NB4 (cell line): ENCODE data around the gene ITPKA.

Experiments
- CTCF ChIP-seq: IDR thresholded peaks from one replicate; pipeline ENCODE4 v1.5.1; 2012; ENCODE audit warnings: low read depth, low read length
- MYC ChIP-seq: IDR thresholded peaks from 2 replicates; pipeline ENCODE4 v1.6.1; 2011; ENCODE audit warnings: low read depth, low read length
- POLR2A ChIP-seq: IDR thresholded peaks from 2 replicates; pipeline ENCODE4 v1.6.1; 2011; ENCODE audit warnings: mild to moderate bottlenecking; ENCODE audit not compliant: insufficient read length; ENCODE audit errors: extremely low read depth
- TF ChIP-seq, protein P1 (sequence below): IDR thresholded peaks from 2 replicates; pipeline ENCODE4 v1.6.1; 2011; ENCODE audit warnings: low read depth, low read length

DNA sequence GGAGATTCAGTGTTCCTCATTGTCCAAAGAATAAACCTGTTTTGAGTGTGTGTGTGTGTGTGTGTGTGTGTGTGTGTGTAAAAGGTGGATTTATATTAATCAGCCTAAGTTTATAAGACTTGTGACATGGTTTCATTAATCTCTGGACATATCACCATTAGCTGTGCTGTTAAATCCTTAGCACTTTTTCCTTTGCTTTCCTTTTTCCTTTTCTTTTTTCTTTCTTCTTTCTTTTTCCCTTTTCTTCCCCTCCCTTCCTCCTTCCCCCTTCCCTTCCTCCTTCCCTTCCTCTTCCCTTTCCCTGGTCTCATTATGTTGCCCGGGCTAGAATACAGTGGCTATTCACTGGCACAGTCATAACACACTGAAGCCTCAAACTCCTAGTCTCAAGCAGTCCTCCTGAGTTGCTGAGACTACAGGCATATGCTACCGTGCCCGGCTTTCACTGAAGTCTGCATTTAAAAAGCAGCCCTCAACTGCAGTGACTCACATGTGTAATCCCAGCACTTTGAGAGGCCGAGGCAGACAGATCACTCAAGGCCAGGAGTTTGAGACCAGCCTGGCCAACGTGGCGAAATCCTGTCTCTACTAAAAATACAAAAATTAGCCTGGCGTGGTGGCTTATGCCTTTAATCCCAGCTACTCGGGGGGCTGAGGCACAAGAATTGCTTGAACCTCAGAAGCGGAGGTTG is 28.6 kb upstream of the ITPKA start:
- TF ChIP-seq CTCF = no peak
- TF ChIP-seq, protein P1, sequence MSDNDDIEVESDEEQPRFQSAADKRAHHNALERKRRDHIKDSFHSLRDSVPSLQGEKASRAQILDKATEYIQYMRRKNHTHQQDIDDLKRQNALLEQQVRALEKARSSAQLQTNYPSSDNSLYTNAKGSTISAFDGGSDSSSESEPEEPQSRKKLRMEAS = no peak
- no peak for TF ChIP-seq MYC
- no peak for TF ChIP-seq POLR2A
